GM19099 (cell line): ENCODE results near the gene REC8.
A peak's percentile ranks its signal among the peaks of the same experiment; 100 is the strongest.

Source experiments
- POLR2A ChIP-seq: IDR thresholded peaks from 3 replicates; pipeline ENCODE4 v1.6.1; 2011; ENCODE audit warnings: low read depth; ENCODE audit not compliant: insufficient read length; ENCODE audit errors: extremely low read depth

Gene REC8

DNA sequence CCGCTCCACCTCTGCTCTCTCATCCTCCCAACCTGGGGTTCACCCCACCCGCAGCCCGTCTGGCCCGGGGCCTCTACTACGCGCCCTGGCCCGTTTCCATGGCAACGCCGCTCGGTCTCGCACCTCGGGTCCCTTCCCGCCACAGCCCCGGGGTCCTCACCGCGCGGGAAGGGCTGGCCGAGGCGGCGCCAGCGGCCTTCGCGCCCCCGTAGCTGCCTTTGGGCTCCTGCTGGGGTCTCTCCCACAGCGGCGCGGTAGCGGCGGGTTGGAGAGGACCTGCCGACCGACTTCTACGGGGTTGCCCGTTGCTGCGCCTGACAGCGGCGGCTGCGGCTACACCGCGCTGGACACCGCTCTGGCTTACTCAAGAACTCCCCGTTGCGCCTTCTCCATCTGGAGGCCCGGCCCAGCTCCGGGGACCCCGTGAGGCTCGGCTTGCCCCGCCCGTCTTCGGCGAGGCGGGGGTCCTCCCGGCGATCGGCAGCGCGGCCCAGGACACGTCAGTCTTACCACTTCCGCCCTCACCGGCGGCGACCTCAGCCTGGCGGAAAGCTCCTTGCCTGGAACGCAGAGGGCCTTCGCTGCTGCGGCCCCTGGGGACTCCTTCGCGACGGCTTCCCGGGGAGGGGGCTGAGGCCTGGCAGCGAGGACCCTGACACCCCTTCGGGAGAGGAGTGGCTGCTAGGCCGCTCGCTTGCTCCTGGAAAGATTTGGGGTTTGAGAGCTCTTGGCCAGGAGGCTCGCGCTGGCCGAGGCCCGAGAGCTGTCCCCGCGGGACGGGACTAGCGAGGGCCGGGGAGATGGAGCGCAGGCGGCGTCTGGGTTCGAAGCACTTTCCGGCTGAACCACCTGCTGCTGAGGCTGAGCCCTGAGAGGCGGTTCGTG lies 23.5 kb downstream of the REC8 start, which contains the start of gene TM9SF1:
TSS of gene TM9SF1 (minus strand) at position 256 of the 885 bp plus-strand sequence. CDS start 422 bp downstream, outside the sequence.
- peak; percentile 60 for TF ChIP-seq POLR2A

DNA sequence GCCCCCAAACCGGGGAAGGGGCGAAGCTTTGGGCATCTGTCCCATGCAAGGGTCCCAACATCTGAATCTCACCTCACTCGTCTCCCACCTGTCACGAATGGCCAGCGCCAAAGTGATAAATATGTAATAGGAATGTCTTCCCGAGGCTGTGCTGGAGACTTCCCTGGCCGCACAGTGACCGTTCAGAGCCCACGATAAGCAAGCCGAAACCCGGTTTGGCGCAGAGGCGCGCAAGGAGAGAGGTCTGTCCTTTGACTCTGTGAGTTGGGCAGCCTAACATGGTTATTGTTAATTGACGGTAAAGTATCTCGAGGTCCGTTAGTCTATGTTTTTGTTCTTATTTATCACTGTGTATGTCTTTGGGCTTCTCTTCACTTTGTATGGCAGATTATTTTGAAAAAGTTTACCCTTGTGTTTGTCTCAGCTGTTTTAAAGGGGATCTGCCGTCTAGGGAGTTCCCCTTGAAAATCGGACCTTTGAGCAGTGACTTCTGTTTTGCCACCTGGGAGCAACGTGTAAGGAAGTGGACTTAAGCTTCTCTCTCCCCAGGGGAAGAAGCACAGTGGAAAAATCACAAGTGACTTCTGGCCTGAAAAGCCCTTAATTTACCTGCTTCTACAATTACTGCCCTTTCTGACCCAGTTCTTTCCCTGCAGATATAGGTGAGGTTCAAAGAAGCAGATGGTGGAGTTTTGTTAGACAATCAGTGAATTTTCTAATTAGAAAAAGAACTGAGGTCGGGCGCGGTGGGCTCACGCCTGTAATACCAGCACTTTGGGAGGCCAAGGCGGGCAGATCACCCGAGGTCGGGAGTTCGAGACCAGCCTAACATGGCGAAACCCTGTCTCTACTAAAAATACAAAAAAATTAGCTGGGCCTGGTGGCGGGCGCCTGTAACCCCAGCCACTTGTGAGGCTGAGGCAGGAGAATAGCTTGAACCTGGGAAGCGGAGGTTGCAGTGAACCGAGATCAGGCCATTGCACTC lies 24.5 kb downstream of the REC8 start:
- no peak for TF ChIP-seq POLR2A

DNA sequence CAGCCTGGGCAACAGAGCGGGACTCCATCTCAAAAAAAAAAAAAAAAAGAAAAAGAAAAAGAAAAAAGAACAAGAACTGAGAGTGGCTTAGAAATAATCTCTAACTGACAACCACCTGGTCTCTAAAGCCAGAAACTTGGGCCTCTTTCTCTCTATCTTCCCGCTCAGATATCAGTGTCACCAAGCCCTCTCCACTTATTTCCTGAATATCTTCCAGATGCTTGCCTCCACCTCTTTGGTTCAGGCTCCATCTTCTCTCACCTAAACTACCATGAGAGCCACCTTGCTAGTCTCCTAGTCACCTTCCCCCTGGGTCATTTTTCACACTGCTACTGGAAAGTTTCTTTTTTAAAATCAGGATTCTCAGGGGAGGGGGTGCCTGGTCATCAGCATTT lies 25.2 kb downstream of the REC8 start:
- TF ChIP-seq POLR2A: no peak

DNA sequence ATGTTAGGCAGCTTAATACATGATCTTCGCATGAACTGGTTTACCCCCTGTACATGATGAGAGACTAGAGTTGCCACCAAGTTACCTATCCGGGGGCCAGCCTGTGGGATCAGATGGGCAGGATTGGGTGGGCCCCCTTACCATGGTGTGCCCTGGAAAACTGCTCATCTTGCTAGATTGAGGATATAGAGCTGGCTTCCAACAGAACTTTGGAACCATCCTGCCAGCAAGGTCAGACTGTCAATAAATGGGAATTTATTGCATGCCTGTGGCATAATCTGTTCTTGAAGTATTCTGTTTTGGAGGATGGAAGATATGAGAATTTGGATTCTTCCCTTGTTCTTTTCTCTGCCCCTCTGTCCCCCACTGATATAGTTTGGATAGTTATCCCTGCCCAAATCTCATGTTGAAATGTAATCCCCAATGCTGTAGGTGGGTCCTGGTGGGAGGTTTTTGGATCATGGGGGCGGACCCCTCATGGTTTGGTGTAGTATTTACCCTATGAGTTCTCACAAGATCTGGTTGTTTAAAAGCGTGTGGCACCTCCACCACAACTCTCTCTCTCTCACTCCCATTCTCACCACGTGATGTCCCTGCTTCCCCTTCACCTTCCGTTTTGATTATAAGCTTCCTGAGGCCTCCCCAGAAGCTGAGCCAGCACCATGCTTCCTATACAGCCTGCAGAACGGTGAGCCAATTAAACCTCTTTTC lies 27.1 kb downstream of the REC8 start:
- TF ChIP-seq POLR2A: no peak

DNA sequence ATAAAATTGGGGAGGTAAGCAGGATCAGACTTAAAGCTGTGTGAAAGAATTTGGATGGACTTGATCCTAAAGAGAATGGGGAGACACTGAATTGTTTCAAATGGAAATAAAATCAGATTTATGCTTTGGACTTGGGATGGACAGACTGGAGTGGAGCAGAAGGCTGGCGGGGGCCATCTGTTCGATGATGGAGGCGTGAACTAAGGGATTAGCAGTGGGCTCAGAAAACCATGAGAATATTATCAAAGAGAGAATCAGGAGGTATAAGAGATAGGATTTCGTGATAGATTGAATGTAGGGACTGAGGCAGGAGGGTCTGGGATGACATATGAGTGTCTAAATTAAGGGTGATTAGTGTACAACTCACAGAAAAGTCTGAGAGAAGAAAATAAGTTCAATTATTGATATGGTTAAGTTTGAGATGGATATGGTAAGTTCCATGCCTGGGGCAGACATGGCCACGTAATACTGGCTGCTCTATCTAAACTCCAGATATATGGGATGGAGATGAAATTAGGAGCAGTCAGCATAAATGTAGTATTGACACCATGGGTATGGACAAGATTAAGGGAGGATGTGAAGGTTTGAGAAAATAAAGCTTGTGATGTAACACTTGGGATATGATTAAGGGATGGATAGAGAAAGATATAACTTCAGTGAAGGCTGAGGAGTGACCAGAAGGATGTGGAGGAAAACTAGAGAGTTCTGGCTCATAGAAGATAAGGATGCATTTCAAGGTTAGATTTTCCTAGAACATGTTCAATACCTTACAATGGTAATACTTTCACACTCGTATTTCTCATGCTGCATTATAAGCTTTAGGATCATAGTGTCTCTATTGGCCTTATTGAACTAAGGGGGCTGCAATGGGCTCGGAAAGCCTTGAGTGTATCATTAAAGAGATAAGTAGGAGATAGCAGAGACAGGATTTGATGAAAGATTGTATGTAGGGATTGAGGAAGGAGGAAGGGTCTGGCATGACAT lies 32.6 kb downstream of the REC8 start:
- TF ChIP-seq POLR2A: no peak

DNA sequence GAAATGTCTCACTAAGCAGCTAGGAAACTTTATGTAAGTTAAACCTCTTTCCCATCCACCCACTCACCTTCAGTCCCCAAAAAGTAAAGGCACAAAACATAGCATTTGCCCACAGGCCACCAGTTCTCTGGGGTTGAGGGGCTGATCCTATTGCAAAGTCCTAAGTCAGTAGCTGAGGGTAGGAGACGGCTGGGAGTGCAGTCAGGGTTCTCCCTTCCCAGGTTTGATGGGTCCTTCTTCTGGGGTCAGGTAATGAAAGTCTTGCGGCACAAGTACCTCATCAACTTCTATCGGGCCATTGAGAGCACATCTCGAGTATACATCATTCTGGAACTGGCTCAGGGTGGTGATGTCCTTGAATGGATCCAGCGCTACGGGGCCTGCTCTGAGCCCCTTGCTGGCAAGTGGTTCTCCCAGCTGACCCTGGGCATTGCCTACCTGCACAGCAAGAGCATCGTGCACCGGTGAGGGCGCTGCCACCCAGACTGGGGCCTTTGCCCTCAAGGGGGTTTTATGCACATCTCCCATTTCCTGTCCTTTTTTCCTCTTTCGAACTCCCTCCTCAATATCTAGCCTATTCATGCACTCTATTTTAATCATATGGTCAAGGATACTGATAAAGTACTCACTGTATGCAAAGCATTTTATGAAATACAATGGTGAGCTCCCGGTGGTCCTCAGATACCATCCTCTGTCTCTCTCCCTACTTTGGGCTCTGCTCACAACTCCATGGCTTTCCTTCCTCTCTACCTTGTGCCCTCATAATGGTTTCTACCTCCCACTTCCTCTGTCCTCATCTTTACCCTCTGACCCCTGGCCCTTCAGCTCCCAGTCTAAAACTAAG lies 34.6 kb downstream of the REC8 start:
- TF ChIP-seq POLR2A: no peak

DNA sequence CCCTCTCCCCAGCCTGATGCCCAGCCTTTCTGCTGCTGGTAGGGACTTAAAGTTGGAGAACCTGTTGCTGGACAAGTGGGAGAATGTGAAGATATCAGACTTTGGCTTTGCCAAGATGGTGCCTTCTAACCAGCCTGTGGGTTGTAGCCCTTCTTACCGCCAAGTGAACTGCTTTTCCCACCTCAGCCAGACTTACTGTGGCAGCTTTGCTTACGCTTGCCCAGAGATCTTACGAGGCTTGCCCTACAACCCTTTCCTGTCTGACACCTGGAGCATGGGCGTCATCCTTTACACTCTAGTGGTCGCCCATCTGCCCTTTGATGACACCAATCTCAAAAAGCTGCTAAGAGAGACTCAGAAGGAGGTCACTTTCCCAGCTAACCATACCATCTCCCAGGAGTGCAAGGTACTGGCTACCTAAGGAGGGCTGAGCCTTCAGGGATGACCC lies 35.2 kb downstream of the REC8 start:
- no peak for TF ChIP-seq POLR2A

DNA sequence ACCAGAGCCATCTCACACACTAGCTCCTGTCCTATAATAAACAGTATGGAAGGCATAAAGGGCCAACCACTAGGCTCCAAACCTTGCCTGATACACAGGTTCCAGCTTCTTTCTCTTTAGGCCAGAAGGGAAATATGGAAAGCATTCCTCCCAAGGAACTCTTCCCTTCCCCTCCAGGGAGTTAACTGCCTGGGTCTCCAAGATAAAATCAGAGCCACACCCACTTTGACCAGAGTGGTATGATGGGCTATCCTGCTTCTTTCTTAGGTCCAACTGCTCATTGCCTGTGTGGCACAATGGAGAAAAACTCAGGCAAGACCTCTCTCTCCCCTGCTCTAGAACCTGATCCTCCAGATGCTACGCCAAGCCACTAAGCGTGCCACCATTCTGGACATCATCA lies 35.7 kb downstream of the REC8 start:
- no peak for TF ChIP-seq POLR2A

DNA sequence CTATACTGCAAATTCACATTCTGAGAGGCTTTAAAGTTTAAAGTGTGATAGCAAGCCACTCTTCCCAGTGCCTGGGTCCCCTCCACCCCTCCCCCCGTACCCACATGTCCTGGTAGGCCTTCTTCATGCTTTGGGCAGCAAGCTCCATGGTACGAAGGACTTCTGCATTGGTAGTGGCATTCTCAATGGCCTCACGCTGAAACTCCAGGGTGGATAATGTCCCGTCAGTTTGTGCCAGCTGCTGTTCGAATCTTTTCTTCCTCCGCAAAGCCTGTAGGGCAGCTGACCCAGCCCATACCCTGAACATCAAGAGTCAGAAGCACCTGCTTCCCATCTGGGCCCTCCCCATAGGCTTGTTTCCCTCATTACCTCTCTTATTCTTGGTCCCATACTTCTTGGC lies 39.4 kb downstream of the REC8 start:
- TF ChIP-seq POLR2A: no peak

DNA sequence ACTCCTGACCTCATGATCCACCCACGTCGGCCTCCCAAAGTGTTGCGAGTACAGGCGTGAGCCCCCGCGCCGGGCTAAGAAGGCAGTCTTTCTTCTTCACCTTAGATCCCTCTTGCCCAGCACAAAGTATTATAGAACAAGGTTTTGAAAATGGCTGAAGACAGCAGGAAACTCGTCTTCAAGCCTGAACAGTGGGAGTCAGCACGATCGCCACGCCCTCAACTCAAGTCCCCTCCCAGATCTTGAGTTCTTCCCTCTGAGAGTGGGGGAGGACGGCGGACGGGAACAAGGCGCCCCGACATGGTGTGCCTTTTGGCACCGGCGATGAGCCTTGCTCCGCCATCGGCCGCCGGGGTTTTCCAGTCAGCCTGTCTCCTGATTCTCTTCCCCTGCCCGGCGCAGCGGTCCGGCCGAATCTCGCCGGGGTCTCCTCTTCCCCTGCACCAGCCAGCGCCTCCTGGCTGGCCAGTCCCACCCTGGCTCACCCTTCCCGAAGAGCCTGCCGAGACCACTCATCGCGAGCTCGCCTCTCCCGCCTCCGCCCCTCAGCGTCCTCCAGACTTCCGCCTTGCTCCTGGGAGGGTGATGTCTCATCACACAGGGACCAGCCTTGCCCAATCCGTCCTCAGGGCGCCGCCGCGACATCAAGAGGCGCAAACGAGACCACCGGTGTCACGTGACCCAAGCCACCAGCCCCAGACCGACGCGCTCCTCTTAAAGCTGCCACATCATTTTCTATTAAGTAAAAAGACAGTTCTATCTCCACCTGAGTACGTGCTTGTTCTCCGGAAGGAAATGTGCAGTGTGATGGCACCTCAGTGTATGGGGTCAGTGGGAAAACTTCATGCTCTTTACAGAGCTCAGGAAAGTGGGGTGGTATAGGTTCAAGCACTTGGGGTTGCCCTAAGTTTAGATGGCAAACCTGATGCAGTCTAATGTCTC lies 41.3 kb downstream of the REC8 start, which contains the start of gene CHMP4A:
TSS of gene CHMP4A (minus strand) at position 565 of the 942 bp plus-strand sequence. CDS start at position 516, 49 bp downstream.
- peak; percentile 93 for TF ChIP-seq POLR2A

DNA sequence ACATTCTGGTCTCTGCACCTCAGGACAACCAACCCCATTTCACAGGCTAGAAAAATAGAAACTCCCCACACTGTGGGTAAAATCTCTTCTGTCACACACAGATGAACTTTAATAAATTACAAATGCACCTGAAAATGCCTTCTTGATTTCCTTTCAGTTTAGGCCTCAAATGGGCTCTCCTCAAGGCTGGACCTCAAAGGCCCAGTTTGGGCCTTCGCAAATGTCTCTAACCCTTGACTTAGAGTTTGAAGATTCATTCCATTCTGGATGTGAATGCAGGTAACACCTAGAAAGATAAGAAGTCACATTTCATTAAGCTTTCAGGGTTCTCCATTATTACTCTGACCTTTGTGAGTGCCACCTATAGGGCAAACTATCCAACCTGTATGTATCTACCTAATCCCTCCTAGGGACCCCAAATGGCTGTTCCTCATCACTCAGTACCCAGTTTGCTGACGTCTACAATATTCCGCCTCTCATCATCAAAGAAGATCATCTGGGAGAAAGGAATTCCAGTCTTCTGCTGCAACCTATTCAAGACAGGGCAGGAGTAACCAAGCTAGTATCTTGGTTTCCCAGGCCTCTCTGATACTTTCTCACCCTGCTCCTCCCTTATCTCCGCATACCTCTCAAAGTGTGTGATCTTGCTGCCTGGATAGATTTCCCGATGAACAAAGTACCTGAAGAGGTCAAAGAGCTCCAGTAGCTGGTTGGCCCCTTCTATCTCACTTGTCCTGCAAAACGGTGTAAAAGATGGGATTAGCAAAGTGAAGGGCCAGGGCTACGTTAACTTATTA lies 42.2 kb downstream of the REC8 start:
- no peak for TF ChIP-seq POLR2A
